ENCODE measurements around the gene WDR64.

The WDR64 gene

DNA sequence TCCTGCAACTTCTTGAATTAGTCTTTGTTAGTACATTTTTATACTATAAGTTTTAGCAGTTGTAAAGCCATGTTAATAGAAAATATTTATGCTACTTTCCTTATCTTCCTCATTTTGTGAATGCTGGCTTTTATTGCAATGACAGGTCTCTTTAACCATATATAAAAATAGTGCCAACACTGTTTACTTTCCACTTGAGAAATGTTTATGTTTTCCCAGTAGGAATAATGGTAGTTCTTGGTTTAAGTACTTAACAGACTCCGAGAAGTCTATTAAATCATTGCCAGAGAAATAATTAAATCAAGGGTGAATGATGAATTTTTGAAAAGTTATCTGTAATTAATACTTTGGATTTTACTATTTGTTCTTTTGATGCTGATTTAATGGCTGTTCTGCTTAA lies 21.6 kb upstream of the WDR64 start:
- no peak overlapping the region for H3K4me3 ChIP-seq (ENCODE audit: low read depth, low read length)
- TF ChIP-seq, protein P1, sequence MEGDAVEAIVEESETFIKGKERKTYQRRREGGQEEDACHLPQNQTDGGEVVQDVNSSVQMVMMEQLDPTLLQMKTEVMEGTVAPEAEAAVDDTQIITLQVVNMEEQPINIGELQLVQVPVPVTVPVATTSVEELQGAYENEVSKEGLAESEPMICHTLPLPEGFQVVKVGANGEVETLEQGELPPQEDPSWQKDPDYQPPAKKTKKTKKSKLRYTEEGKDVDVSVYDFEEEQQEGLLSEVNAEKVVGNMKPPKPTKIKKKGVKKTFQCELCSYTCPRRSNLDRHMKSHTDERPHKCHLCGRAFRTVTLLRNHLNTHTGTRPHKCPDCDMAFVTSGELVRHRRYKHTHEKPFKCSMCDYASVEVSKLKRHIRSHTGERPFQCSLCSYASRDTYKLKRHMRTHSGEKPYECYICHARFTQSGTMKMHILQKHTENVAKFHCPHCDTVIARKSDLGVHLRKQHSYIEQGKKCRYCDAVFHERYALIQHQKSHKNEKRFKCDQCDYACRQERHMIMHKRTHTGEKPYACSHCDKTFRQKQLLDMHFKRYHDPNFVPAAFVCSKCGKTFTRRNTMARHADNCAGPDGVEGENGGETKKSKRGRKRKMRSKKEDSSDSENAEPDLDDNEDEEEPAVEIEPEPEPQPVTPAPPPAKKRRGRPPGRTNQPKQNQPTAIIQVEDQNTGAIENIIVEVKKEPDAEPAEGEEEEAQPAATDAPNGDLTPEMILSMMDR (IDR thresholded peaks at IDR 0.05; ENCODE audit: low read depth, low read length, missing control alignments), result no peak
- no peak for DNase-seq (ENCODE audit: low read depth)

DNA sequence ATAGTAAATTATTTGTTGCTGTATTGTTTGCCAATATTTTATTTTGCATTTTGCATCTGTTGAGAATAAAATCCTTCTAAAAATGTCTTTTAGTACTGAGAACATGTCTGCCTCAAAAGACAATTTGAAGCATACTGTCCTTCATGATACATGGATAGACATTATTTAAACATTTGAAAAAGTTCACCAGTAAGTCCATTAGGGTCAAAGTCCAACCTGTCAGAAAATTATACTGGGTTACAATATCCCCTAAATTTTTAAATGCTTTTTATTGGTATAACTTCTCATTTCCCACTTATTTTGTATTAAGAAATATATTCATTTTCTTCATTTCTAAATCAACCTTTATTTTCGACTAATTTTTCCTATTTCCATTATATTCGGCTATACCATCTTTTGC lies 21.2 kb upstream of the WDR64 start:
- TF ChIP-seq, protein P1 (IDR thresholded peaks at IDR 0.05; ENCODE audit: low read depth, low read length, missing control alignments), result no peak
- no peak overlapping the region for H3K4me3 ChIP-seq (ENCODE audit: low read depth, low read length)

DNA sequence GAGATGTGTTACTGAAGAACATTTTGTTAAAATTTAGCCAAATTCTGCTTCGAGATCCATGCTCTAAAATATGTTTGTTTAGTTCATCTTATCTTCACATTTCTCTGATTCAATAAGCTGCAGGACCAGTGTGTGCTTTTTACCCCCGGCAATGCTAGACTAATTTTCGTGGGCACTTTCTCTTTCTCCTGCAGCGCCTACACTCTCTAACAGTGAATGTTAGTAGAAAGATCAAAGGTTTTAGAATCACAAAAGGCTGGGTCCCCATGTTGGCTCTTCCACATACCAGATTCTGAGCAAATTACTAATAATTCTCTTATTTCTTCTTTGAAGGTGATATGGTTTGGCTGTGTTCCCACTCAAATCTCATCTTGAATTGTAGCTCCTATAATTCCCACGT lies 20.4 kb upstream of the WDR64 start:
- DNase-seq (ENCODE audit: low read depth), result no peak
- TF ChIP-seq, protein P1 (IDR thresholded peaks at IDR 0.05; ENCODE audit: low read depth, low read length, missing control alignments), result no peak
- no peak overlapping the region for H3K4me3 ChIP-seq (ENCODE audit: low read depth, low read length)

More for the DNA sequence above, 21.2 kb upstream of the WDR64 start:
- no peak for DNase-seq (ENCODE audit: low read depth)

DNA sequence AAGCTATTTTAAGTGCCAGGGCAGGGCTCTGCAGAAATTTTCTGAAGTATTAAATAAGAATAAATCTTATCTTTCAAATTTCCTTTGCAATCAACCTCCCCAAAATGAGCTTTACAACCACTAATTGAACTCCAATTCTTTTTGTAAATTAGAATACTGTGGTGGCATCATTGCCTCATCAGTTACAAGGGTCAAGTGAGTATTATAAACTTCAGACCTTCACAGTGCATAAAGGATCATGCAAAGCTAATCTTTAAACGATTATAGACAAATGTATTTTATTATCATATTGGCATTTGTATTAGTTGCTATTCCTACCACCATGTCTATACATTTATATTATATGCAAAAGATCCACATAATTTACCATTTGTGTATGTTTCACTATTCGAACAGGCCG lies 19.1 kb upstream of the WDR64 start:
- TF ChIP-seq, protein P1 (IDR thresholded peaks at IDR 0.05; ENCODE audit: low read depth, low read length, missing control alignments), result no peak
- no peak overlapping the region for H3K4me3 ChIP-seq (ENCODE audit: low read depth, low read length)
- no peak for DNase-seq (ENCODE audit: low read depth)

DNA sequence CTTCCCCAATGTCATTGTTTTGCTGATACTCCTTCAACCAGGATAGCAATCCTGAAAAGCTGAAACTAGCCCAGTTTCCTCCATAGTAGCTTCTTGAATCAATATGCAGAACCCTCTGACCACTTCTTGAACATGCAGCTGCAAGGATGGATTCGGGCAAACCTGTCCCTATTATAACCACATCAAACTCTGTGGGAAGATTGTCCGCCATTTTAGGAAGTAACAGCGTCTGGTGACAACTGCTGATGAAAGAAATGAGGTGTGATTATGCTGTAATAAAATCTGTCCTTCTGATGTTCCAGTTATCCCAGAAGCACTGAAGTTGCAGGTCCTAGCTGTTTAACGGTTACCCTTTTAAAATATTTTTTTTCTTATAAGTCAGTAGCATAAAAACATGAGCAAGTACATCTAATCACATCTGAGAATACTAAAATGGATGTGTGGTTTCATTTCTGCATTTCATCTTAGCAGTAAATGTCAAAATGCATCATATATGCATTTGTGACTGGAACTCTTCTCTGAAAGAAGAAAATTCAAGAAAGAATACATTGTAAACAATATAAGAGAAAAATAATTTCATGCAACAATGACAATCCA lies 16.4 kb upstream of the WDR64 start:
- H3K4me3 ChIP-seq (ENCODE audit: low read depth, low read length), result no peak overlapping the region
- no peak for DNase-seq (ENCODE audit: low read depth)
- TF ChIP-seq, protein P1 (IDR thresholded peaks at IDR 0.05; ENCODE audit: low read depth, low read length, missing control alignments), result no peak

DNA sequence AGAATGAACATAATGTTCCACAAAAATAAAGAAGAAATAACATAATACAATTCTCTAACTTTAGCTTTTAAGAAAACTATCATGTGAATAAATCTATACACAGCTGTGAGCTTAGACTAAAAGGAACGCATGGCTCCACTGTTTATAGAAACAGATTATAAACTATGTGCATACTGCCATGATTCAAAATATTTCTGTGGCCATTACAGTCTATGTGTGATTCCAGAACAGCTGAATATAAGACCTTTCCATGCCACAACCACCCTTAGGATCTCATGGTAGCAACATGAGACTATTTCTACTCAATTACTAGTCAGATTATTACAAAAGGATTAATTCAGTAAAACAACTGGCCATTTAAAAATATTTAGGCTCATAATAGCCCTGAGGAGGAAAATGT lies 15.8 kb upstream of the WDR64 start:
- H3K4me3 ChIP-seq (ENCODE audit: low read depth, low read length), result no peak overlapping the region
- DNase-seq (ENCODE audit: low read depth), result no peak

More for the DNA sequence above, 15.8 kb upstream of the WDR64 start:
- TF ChIP-seq, protein P1 (IDR thresholded peaks at IDR 0.05; ENCODE audit: low read depth, low read length, missing control alignments), result no peak
